ENCODE results near the gene TARDBP.
A peak's percentile ranks its signal among the peaks of the same experiment; 100 is the strongest.
"Not testable (repeated sequence)": the region's sequence is repeated elsewhere in the genome, so short reads cannot be mapped to it uniquely, and the experiment has no call there.

TARDBP gene

DNA sequence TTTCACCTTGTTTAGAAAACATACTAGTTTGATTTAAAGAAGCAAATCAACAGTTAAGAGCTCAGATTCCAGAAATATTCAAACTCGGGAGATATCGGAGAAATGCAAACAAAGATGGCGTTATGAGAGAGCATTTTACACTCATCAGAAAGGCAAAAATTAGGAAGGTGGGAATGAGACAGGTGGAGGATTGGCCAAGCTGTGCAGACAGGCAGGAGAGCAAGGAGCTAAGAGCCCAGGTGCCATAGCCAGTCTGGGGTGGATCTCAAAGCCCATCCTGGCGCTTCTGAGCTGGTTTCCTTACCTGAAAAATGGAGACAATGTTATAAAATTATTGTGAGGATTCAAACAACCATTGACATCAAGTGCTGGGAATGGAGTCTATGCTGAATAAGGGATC is 19.6 kb upstream of the TARDBP start:
- no peak overlapping the region for H3K27ac ChIP-seq (ENCODE audit: low read depth, low read length)
- no peak overlapping the region for H2AFZ ChIP-seq (ENCODE audit: low read length, unreplicated experiment)
- no peak overlapping the region for H3K4me3 ChIP-seq (ENCODE audit: low read depth, low read length)
- no peaks in the 10 kb centered on the region for H3K27me3 ChIP-seq (ENCODE audit: insufficient read depth, low read length)
- no peaks in the 10 kb centered on the region for H3K79me2 ChIP-seq (ENCODE audit: control insufficient read depth, insufficient read depth, low read length, unreplicated experiment)
- no peaks in the 10 kb centered on the region for H3K36me3 ChIP-seq (ENCODE audit: insufficient read depth, low read length)
- H3K4me1 ChIP-seq (ENCODE audit: control insufficient read depth, insufficient read depth, low read length, unreplicated experiment), result no peaks in the 10 kb centered on the region

- H3K36me3 ChIP-seq (ENCODE audit: insufficient read depth, low read length), result no peaks in the 10 kb centered on the region
- no peak overlapping the region for H2AFZ ChIP-seq (ENCODE audit: low read length, unreplicated experiment)
- no peak overlapping the region for H3K4me3 ChIP-seq (ENCODE audit: low read depth, low read length)
- no peaks in the 10 kb centered on the region for H3K4me1 ChIP-seq (ENCODE audit: control insufficient read depth, insufficient read depth, low read length, unreplicated experiment)
- no peaks in the 10 kb centered on the region for H3K27me3 ChIP-seq (ENCODE audit: insufficient read depth, low read length)
- H3K79me2 ChIP-seq (ENCODE audit: control insufficient read depth, insufficient read depth, low read length, unreplicated experiment), result no peaks in the 10 kb centered on the region
- H3K27ac ChIP-seq (ENCODE audit: low read depth, low read length), result no peak overlapping the region
Measured at GRCh38 chr1:10996100-10996499, 16.4 kb upstream of the TARDBP start.

DNA sequence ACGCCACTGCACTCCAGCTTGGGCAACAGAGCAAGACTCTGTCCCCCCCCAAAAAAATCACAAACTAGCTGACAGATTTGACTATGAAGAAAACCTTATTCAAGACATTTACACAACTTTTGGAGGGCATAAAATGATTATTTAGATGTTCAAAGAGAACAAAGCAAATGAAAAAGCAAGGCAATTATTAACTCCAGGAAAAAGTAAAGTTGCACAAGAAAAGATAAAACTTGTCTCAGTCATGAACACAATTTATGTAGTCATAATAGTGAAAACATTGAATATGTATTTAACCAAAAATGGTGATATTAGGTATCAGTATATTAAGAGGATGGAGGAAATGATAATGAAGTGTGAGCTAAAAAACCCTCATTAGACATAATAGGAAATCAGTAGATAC is 11.9 kb upstream of the TARDBP start:
- Histone ChIP-seq H3K36me3 (ENCODE audit: insufficient read depth, low read length) (no peaks in the 10 kb centered on the region), H3K4me1 (ENCODE audit: control insufficient read depth, insufficient read depth, low read length, unreplicated experiment) (no peaks in the 10 kb centered on the region), H3K27ac (ENCODE audit: low read depth, low read length) (no peak overlapping the region), H3K4me3 (ENCODE audit: low read depth, low read length) (no peak overlapping the region), H2AFZ (ENCODE audit: low read length, unreplicated experiment) (no peak overlapping the region), H3K79me2 (ENCODE audit: control insufficient read depth, insufficient read depth, low read length, unreplicated experiment) (no peaks in the 10 kb centered on the region), H3K27me3 (ENCODE audit: insufficient read depth, low read length) (no peaks in the 10 kb centered on the region)

- H3K27me3 ChIP-seq (ENCODE audit: insufficient read depth, low read length), result no peaks in the 10 kb centered on the region
- H3K4me3 ChIP-seq (ENCODE audit: low read depth, low read length), result peak overlapping the region; percentile 100
- peak overlapping the region; percentile 96; the same call in 1 of the 2 replicates for H3K27ac ChIP-seq (ENCODE audit: low read depth, low read length)
- peaks cover 28% of the 10 kb centered on the region for H3K36me3 ChIP-seq (ENCODE audit: insufficient read depth, low read length)
- H2AFZ ChIP-seq (ENCODE audit: low read length, unreplicated experiment), result no peak overlapping the region
- H3K4me1 ChIP-seq (ENCODE audit: control insufficient read depth, insufficient read depth, low read length, unreplicated experiment), result peaks cover 16% of the 10 kb centered on the region
- H3K79me2 ChIP-seq (ENCODE audit: control insufficient read depth, insufficient read depth, low read length, unreplicated experiment), result peaks cover 40% of the 10 kb centered on the region
Measured at GRCh38 chr1:11013160-11013531, 692 bp downstream of the TARDBP start.

DNA sequence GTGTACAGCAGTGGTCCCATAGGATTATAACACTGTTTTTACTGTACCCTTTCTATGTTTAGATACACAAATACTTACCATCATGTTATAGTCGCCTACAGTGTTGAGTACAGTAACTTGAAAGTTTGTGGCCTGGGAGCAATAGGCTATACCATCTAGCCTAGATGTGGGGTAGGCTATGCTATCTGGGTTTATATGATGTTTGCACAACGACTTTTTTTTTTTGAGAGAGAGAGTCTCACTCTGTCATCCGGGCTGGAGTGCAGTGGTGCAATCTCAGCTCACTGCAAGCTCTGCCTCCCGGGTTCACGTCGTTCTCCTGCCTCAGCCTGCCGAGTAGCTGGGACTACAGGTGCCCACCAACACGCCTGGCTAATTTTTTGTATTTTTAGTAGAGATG is 6.9 kb downstream of the TARDBP start:
- H3K27ac ChIP-seq (ENCODE audit: low read depth, low read length); H2AFZ ChIP-seq (ENCODE audit: low read length, unreplicated experiment); H3K4me1 ChIP-seq (ENCODE audit: control insufficient read depth, insufficient read depth, low read length, unreplicated experiment); H3K4me3 ChIP-seq (ENCODE audit: low read depth, low read length); H3K27me3 ChIP-seq (ENCODE audit: insufficient read depth, low read length): not testable (repeated sequence)
- Histone ChIP-seq H3K36me3 (ENCODE audit: insufficient read depth, low read length) (peaks cover 44% of the 10 kb centered on the region), H3K79me2 (ENCODE audit: control insufficient read depth, insufficient read depth, low read length, unreplicated experiment) (peaks cover 40% of the 10 kb centered on the region)

DNA sequence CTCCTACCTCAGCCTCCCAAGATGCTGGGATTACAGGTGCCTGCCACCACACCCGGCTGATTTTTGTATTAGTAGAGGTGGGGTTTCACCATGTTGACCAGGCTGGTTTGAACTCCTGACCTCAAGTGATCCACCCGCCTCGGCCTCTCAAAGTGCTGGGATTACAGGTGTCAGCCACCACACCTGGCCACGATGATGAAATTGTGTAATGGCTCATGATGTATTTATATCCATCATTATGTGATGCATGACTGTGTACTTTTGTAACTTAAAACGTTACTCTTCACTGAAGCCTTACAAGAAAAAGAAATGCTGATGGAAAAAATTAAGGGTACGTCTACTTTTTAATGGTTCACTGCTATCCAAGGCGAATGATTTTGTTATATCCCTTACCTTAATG is 7.5 kb downstream of the TARDBP start:
- Histone ChIP-seq H3K4me3 (ENCODE audit: low read depth, low read length) (no peak overlapping the region), H3K36me3 (ENCODE audit: insufficient read depth, low read length) (peaks cover 44% of the 10 kb centered on the region), H2AFZ (ENCODE audit: low read length, unreplicated experiment) (no peak overlapping the region), H3K79me2 (ENCODE audit: control insufficient read depth, insufficient read depth, low read length, unreplicated experiment) (peaks cover 33% of the 10 kb centered on the region), H3K27ac (ENCODE audit: low read depth, low read length) (no peak overlapping the region), H3K4me1 (ENCODE audit: control insufficient read depth, insufficient read depth, low read length, unreplicated experiment) (no peaks in the 10 kb centered on the region), H3K27me3 (ENCODE audit: insufficient read depth, low read length) (no peaks in the 10 kb centered on the region)

DNA sequence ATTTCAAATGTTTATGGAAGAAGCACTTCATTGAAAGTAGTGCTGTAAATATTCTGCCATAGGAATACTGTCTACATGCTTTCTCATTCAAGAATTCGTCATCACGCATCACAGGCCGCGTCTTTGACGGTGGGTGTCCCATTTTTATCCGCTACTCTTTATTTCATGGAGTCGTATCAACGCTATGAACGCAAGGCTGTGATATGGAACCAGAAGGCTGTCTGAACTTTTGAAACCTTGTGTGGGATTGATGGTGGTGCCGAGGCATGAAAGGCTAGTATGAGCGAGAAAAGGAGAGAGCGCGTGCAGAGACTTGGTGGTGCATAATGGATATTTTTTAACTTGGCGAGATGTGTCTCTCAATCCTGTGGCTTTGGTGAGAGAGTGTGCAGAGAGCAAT is 10.7 kb downstream of the TARDBP start:
- H3K79me2 ChIP-seq (ENCODE audit: control insufficient read depth, insufficient read depth, low read length, unreplicated experiment), result peaks cover 17% of the 10 kb centered on the region
- peaks cover 41% of the 10 kb centered on the region for H3K36me3 ChIP-seq (ENCODE audit: insufficient read depth, low read length)

DNA sequence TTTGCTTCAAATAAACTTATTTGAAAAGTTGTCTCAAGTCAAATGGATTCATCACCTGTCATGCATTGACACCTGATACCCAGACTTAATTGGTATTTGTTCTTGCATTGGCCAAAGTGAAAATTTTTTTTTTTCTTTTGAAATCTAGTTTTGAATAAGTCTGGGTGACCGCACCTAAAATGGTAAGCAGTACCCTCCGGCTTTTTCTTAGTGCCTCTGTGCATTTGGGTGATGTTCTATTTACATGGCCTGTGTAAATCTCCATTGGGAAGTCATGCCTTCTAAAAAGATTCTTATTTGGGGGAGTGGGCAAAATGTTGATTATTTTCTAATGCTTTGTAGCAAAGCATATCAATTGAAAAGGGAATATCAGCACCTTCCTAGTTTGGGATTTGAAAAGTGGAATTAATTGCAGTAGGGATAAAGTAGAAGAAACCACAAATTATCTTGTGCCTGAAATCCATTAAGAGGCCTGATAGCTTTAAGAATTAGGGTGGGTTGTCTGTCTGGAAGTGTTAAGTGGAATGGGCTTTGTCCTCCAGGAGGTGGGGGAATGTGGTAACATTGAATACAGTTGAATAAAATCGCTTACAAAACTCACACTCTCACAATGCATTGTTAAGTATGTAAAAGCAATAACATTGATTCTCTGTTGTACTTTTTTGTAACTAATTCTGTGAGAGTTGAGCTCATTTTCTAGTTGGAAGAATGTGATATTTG is 11.9 kb downstream of the TARDBP start:
- peaks cover 36% of the 10 kb centered on the region for H3K36me3 ChIP-seq (ENCODE audit: insufficient read depth, low read length)
- no peak overlapping the region for H3K4me3 ChIP-seq (ENCODE audit: low read depth, low read length)
- H3K27me3 ChIP-seq (ENCODE audit: insufficient read depth, low read length), result no peaks in the 10 kb centered on the region
- no peak overlapping the region for H2AFZ ChIP-seq (ENCODE audit: low read length, unreplicated experiment)
- no peak overlapping the region for H3K27ac ChIP-seq (ENCODE audit: low read depth, low read length)
- H3K4me1 ChIP-seq (ENCODE audit: control insufficient read depth, insufficient read depth, low read length, unreplicated experiment), result no peaks in the 10 kb centered on the region
- H3K79me2 ChIP-seq (ENCODE audit: control insufficient read depth, insufficient read depth, low read length, unreplicated experiment), result peaks cover 9% of the 10 kb centered on the region

More for the DNA sequence above, 10.7 kb downstream of the TARDBP start:
- Histone ChIP-seq H2AFZ (ENCODE audit: low read length, unreplicated experiment) (no peak overlapping the region), H3K27me3 (ENCODE audit: insufficient read depth, low read length) (no peaks in the 10 kb centered on the region), H3K27ac (ENCODE audit: low read depth, low read length) (no peak overlapping the region), H3K4me1 (ENCODE audit: control insufficient read depth, insufficient read depth, low read length, unreplicated experiment) (no peaks in the 10 kb centered on the region), H3K4me3 (ENCODE audit: low read depth, low read length) (no peak overlapping the region)

DNA sequence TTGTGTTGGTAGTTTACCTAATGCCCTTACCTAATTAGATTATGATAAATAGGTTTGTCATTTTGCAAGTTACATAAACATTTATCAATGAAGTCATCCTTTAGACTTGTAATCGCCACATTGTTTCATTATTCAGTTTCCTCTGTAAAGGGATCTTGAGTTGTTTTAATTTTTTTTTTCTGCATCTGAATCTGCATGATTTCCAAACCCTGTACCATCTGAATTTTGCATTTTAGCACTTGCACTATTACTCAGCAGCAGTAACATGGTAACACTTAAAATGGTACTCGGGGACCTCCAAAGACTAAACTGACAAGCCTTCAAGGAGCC is 12.4 kb downstream of the TARDBP start:
- no peak overlapping the region for H2AFZ ChIP-seq (ENCODE audit: low read length, unreplicated experiment)
- H3K36me3 ChIP-seq (ENCODE audit: insufficient read depth, low read length), result peaks cover 36% of the 10 kb centered on the region
- no peaks in the 10 kb centered on the region for H3K27me3 ChIP-seq (ENCODE audit: insufficient read depth, low read length)
- H3K4me3 ChIP-seq (ENCODE audit: low read depth, low read length), result no peak overlapping the region
- no peak overlapping the region for H3K27ac ChIP-seq (ENCODE audit: low read depth, low read length)
- no peaks in the 10 kb centered on the region for H3K4me1 ChIP-seq (ENCODE audit: control insufficient read depth, insufficient read depth, low read length, unreplicated experiment)
- peaks cover 8% of the 10 kb centered on the region for H3K79me2 ChIP-seq (ENCODE audit: control insufficient read depth, insufficient read depth, low read length, unreplicated experiment)

DNA sequence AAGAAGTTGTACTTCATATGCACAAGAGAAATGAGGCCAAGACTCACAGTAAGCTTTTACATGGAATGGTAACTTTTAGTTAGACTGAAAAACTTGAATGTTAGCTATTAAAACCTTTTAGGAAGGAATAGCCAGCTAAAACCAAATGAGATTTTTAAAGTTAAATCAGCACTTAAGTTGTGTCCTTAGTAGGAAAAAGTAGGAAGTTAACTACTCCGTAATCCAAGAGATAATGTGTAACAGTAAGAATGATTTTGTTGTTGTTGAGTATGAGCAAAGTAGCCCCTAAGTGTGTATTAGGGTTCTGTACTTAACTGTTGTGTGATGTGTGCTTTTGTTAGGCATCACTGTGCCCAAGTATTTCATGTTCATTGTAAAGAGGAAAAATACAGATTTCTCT is 13.2 kb downstream of the TARDBP start:
- Histone ChIP-seq H3K27me3 (ENCODE audit: insufficient read depth, low read length) (no peaks in the 10 kb centered on the region), H3K27ac (ENCODE audit: low read depth, low read length) (no peak overlapping the region), H3K4me3 (ENCODE audit: low read depth, low read length) (no peak overlapping the region), H3K79me2 (ENCODE audit: control insufficient read depth, insufficient read depth, low read length, unreplicated experiment) (peaks cover 3% of the 10 kb centered on the region), H3K36me3 (ENCODE audit: insufficient read depth, low read length) (peaks cover 31% of the 10 kb centered on the region), H3K4me1 (ENCODE audit: control insufficient read depth, insufficient read depth, low read length, unreplicated experiment) (no peaks in the 10 kb centered on the region), H2AFZ (ENCODE audit: low read length, unreplicated experiment) (no peak overlapping the region)

DNA sequence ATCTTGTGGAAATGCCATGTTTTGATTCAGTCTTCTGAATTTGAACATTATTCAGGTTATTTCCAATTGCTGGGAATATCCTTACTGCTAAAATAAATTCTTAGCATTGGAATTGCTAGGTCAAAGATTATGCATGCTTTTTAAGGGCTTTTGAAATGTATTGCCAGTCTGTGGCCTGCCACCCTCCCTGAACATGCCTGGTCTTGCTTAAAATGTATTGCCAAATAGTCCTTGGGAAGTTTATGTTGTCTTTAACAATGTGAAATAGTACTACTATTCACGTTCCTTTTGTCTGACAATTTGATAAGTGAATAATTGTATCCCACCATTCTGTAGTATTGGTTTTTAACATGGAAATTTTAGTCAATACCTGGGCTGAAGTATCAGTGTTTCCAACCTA is 13.6 kb downstream of the TARDBP start:
- peaks cover 3% of the 10 kb centered on the region for H3K79me2 ChIP-seq (ENCODE audit: control insufficient read depth, insufficient read depth, low read length, unreplicated experiment)
- H3K27me3 ChIP-seq (ENCODE audit: insufficient read depth, low read length), result no peaks in the 10 kb centered on the region
- H2AFZ ChIP-seq (ENCODE audit: low read length, unreplicated experiment), result no peak overlapping the region
- H3K4me1 ChIP-seq (ENCODE audit: control insufficient read depth, insufficient read depth, low read length, unreplicated experiment), result no peaks in the 10 kb centered on the region
- peaks cover 31% of the 10 kb centered on the region for H3K36me3 ChIP-seq (ENCODE audit: insufficient read depth, low read length)
- H3K4me3 ChIP-seq (ENCODE audit: low read depth, low read length), result no peak overlapping the region
- no peak overlapping the region for H3K27ac ChIP-seq (ENCODE audit: low read depth, low read length)

Measured in ACC112 (cell line).